Endothelial cell of coronary artery (primary cell): ENCODE results near the gene ADAMTS8. TPM values are rescaled to one million over a fixed set of nuclear protein-coding genes. Genes with fewer than 3 reads are reported as not detected.

Source experiments
- total RNA-seq: library from RNA; depleted of rRNA; stranded (reverse); fragments of >200 nt; gene quantifications from 2 replicates; pipeline ENCODE4 v1.2.3, GENCODE V29; 2014

Gene ADAMTS8, protein sequence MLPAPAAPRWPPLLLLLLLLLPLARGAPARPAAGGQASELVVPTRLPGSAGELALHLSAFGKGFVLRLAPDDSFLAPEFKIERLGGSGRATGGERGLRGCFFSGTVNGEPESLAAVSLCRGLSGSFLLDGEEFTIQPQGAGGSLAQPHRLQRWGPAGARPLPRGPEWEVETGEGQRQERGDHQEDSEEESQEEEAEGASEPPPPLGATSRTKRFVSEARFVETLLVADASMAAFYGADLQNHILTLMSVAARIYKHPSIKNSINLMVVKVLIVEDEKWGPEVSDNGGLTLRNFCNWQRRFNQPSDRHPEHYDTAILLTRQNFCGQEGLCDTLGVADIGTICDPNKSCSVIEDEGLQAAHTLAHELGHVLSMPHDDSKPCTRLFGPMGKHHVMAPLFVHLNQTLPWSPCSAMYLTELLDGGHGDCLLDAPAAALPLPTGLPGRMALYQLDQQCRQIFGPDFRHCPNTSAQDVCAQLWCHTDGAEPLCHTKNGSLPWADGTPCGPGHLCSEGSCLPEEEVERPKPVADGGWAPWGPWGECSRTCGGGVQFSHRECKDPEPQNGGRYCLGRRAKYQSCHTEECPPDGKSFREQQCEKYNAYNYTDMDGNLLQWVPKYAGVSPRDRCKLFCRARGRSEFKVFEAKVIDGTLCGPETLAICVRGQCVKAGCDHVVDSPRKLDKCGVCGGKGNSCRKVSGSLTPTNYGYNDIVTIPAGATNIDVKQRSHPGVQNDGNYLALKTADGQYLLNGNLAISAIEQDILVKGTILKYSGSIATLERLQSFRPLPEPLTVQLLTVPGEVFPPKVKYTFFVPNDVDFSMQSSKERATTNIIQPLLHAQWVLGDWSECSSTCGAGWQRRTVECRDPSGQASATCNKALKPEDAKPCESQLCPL
- total RNA-seq: not detected in 2 replicates

DNA sequence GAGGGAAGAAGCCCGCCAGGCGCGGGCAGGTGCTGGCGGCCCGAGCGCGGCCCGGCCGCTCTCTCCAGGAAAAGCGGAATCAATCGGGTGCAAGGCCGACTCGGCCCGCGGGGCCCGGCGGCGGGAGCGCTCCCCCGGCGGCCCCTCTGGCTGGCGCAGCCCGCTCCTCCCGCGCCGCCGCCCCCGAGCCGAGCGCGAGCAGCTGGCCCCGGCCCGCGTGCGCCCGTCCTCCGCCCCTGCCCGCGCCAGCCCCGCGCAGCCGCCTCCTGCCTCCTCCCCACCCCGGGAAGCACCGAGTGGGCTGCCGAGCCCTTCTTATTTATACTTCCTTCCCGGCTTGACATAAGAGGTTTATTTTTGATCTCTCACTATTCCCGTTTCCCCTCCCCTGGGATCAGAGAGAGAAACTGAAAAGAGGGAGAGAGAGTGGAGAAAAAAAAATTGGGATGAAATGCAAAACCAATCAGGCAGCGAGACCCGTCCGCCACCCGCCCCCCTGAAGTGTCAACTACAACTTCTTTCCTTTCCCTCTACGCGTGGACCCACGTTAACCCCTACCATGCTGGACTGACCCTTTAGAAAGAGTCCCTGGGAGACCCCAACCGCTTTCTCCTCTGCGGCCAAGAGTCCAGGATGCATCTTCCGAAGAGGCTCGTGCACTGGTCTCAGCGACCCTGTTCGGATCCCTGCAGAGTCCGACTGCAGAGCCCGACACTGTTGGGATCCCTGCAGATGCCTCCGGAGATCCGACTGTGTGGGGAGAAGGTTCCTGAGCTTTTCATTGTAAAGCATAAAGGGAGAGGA, at the start of gene ADAMTS8:
TSS of gene ADAMTS8 (minus strand) at position 294 of the 804 bp plus-strand sequence. CDS start 323 bp downstream, outside the sequence.

DNA sequence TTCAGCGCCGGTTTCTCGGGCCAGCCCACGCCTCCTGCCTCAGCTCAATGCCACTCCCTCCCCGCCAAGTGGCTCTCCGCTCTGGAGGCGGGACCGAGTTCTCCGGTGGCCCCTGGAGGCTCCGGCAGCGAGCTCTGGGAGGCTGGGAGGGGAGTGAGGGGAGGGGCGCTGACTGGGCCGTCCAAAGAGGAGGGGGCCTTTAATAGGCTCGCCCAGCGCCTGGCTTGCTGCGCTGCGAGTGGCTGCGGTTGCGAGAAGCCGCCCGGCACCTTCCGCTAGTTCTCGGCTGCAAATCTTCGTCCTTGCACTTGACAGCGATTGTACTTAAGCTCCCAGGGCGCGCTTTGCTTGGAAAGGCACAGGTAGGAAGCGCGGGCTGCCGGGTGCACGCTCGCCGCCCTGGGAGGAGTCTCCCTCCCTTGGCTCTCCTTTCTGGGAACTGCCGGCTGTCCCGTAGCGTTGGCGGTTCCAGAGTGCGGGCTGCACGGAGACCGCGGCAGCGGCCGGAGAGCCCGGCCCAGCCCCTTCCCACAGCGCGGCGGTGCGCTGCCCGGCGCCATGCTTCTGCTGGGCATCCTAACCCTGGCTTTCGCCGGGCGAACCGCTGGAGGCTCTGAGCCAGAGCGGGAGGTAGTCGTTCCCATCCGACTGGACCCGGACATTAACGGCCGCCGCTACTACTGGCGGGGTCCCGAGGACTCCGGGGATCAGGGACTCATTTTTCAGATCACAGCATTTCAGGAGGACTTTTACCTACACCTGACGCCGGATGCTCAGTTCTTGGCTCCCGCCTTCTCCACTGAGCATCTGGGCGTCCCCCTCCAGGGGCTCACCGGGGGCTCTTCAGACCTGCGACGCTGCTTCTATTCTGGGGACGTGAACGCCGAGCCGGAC, 20.3 kb upstream of the ADAMTS8 start, which contains the start of gene ADAMTS15:
TSS of gene ADAMTS15 (plus strand) at position 230 of the 894 bp plus-strand sequence. CDS start at position 559, 329 bp downstream.

Other genes starting within 250 kb of the ADAMTS8 start
- gene ZBTB44, start 113.7 kb downstream of the ADAMTS8 start, total RNA-seq: 17.5 and 24.0 TPM in 2 replicates
- gene ADAMTS15, start 20.0 kb upstream of the ADAMTS8 start, total RNA-seq: under 0.01 and 1.9 TPM in 2 replicates